ENCODE data around the gene NDP. TPM values are rescaled to one million over a fixed set of nuclear protein-coding genes. Genes with fewer than 3 reads are reported as not detected.

The NDP gene, protein sequence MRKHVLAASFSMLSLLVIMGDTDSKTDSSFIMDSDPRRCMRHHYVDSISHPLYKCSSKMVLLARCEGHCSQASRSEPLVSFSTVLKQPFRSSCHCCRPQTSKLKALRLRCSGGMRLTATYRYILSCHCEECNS
- 0.27 and 1.2 TPM in 2 replicates for total RNA-seq

DNA sequence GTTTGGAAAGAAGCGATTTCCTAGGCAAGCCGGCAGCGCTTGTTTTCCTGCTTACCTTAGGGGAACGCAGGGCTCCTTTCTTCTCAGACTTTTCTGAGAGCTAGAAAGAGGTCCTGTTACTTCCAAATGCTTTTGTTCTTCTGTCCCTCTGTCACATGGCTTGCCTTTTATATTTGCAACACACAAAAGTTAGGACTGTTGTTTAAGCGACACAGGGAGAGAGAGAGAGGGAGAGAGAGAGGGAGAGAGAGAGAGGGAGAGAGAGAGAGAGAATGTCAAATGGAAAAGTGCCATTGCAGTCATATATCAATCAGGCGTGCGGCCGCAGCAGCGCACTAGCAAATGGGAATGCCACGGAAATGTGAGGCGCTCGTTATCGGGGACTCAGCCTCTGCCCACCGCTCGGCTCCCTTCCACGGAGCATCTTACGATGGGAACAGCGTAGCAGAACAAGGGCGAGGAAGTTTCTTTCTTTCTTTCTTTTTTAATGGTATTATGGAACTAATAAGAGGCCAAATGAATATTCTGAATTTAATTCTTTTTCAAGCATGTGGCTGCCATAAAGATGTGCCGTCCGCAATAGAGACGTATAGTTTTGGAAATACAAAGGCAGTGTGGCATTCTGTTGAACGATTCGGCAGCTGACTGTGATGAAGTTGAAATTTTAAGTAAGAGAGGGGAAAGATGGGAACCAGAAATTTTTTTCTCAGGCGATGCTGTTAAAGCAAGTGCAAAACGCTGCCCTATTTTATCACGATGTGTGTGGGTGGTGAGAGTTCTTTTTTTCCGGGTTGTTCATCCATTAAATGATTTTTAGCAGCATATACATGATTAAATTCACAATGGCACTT is at the start of gene NDP:
Gene NDP, minus strand, starts transcription at position 142 of the 851 bp plus-strand sequence. CDS start 14,745 bp downstream, outside the sequence.

Other genes starting within 250 kb of the NDP start
- not detected in 2 replicates for gene MAOB, start 90.9 kb downstream of the NDP start, total RNA-seq